HG03139 (cell line): Measurements from ENCODE around the gene CNTFR.

Experiments
- ATAC-seq: cut with Tn5 transposase; IDR thresholded peaks from one replicate; pipeline ENCODE4 v1.9.1; 2021; ENCODE audit not compliant: unreplicated experiment

Gene CNTFR

GRCh38 chr9:34508951-34509350 lies 80.6 kb downstream of the CNTFR start:
- ATAC-seq = no peak

- ATAC-seq = no peak
These were observed 81.1 kb downstream of the CNTFR start for GRCh38 chr9:34508463-34508862.

GRCh38 chr9:34507966-34508365 lies 81.6 kb downstream of the CNTFR start:
- no peak for ATAC-seq

GRCh38 chr9:34507556-34507955 lies 82.0 kb downstream of the CNTFR start:
- ATAC-seq = no peak

- no peak for ATAC-seq
These were observed 82.9 kb downstream of the CNTFR start for GRCh38 chr9:34506623-34507022.

GRCh38 chr9:34505370-34506120 lies 84.0 kb downstream of the CNTFR start:
- no peak for ATAC-seq

GRCh38 chr9:34503406-34503805 lies 86.1 kb downstream of the CNTFR start:
- ATAC-seq = no peak

GRCh38 chr9:34502891-34503290 lies 86.6 kb downstream of the CNTFR start:
- no peak for ATAC-seq

GRCh38 chr9:34502471-34502870 lies 87.1 kb downstream of the CNTFR start:
- no peak for ATAC-seq

GRCh38 chr9:34501889-34502425 lies 87.6 kb downstream of the CNTFR start:
- ATAC-seq = no peak
